MCF 10A (cell line): ENCODE data around the gene C12orf75. TPM values are rescaled to one million over a fixed set of nuclear protein-coding genes. Genes with fewer than 3 reads are reported as not detected.
A peak's percentile ranks its signal among the peaks of the same experiment; 100 is the strongest.
"Not testable (repeated sequence)": the region's sequence is repeated elsewhere in the genome, so short reads cannot be mapped to it uniquely, and the experiment has no call there.

Source experiments
- BruUV-seq: library from RNA; stranded (reverse); fragments of 400-500 nt; replicated peaks from 2 replicates; lab custom pipeline; 2021; lab: Mats Ljungman, UMichigan
- CTCF ChIA-PET: fragments of 300-600 bp; sonication (Branson Sonifier 250); formaldehyde crosslinking; extraction: SDS; loops from one replicate; lab custom pipeline; 2021; ENCODE audit warnings: antibody characterized with exemption, inconsistent platforms; lab: Yijun Ruan, JAX
- POLR2A ChIA-PET: fragments of 300-600, 350-650 bp; sonication (Branson Sonifier 250); formaldehyde crosslinking; extraction: SDS; loops from one replicate; lab custom pipeline; 2020; ENCODE audit warnings: antibody characterized with exemption, inconsistent platforms; lab: Yijun Ruan, JAX
- DNase-seq: peaks from one replicate; pipeline ENCODE4 v3.0.0-alpha.2; 2018; ENCODE audit not compliant: unreplicated experiment
- H3K27ac Mint-ChIP-seq: one replicate; pipeline ENCODE4 v1.8.0; 2022; ENCODE audit warnings: mild to moderate bottlenecking, low read depth, mixed read lengths; ENCODE audit not compliant: unreplicated experiment
- H3K27me3 Mint-ChIP-seq: one replicate; pipeline ENCODE4 v1.8.0; 2022; ENCODE audit warnings: mixed read lengths; ENCODE audit not compliant: insufficient read depth, unreplicated experiment
- H3K36me3 Mint-ChIP-seq: one replicate; pipeline ENCODE4 v1.8.0; 2022; ENCODE audit warnings: mild to moderate bottlenecking, moderate library complexity, mixed read lengths; ENCODE audit not compliant: insufficient read depth, unreplicated experiment
- H3K4me1 Mint-ChIP-seq: one replicate; pipeline ENCODE4 v1.8.0; 2022; ENCODE audit warnings: mixed read lengths; ENCODE audit not compliant: insufficient read depth, unreplicated experiment
- H3K4me3 Mint-ChIP-seq: one replicate; pipeline ENCODE4 v1.8.0; 2022; ENCODE audit warnings: mild to moderate bottlenecking, moderate library complexity, mixed read lengths; ENCODE audit not compliant: unreplicated experiment
- H3K9me3 Mint-ChIP-seq: one replicate; pipeline ENCODE4 v1.8.0; 2022; ENCODE audit warnings: mixed read lengths; ENCODE audit not compliant: unreplicated experiment
- CTCF ChIP-seq: fragments of 200-600 bp; IDR thresholded peaks from one replicate; pipeline ENCODE4 v1.8.0; 2022; ENCODE audit warnings: antibody characterized with exemption, mild to moderate bottlenecking; ENCODE audit not compliant: unreplicated experiment
- intact Hi-C: fragments of 100-400 bp; cut with micrococcal nuclease; formaldehyde crosslinking; loops from 2 replicates; pipeline ENCODE4 v1.14.1; 2022
- total RNA-seq: library from RNA; stranded (reverse); gene quantifications from 2 replicates; pipeline ENCODE4 v1.2.3, GENCODE V29; 2022

The C12orf75 gene
- total RNA-seq, 1 experiment from 2014 or later, result 53.6 TPM

- Mint-ChIP-seq H3K4me1 (peaks cover 35% of the 10 kb centered on the region), H3K4me3 (peak overlapping the region; percentile 71), H3K9me3 (no peaks in the 10 kb centered on the region), H3K27me3 (no peaks in the 10 kb centered on the region), H3K27ac (no peak overlapping the region), H3K36me3 (no peaks in the 10 kb centered on the region)
- no TSS peak for BruUV-seq
- intact Hi-C loops, result loop anchor here (5.0 kb wide), 1 partner anchor 224 kb away; the partner anchor contains the start of gene WASHC4
- no peak for TF ChIP-seq CTCF
- ChIA-PET POLR2A (interaction anchor here (0.6 to 5.2 kb wide), 14 partner anchors 13 to 901 kb away, joined by 3 to 51 read pairs (median 4); partner anchors contain the start of gene APPL2), CTCF (interaction anchor here (0.6 to 1.0 kb wide), 3 partner anchors 10 to 1021 kb away, joined by 3 to 4 read pairs (median 3); partner anchors contain the start of gene NUAK1)
- peak; percentile 30 for DNase-seq
These were observed 677 bp downstream of the C12orf75 start for GRCh38 chr12:105330931-105331804.

- TF ChIP-seq CTCF, result no peak
- TSS peak; percentile 29 for BruUV-seq
These were observed 1.3 kb downstream of the C12orf75 start for GRCh38 chr12:105331805-105332251.

GRCh38 chr12:105332286-105332685, 1.8 kb downstream of the C12orf75 start:
- H3K9me3 Mint-ChIP-seq, H3K27me3 Mint-ChIP-seq, BruUV-seq, H3K27ac Mint-ChIP-seq, H3K36me3 Mint-ChIP-seq: not testable (repeated sequence)
- peak overlapping the region; percentile 71 for H3K4me3 Mint-ChIP-seq
- peak; percentile 74 for DNase-seq
- H3K4me1 Mint-ChIP-seq, result peaks cover 39% of the 10 kb centered on the region
- ChIA-PET POLR2A (interaction anchor here (0.6 to 5.2 kb wide), 10 partner anchors 12 to 224 kb away, joined by 3 to 51 read pairs (median 4); partner anchors contain the start of genes APPL2 and WASHC4), CTCF (interaction anchor here (0.6 to 1.3 kb wide), 6 partner anchors 9 to 1090 kb away, joined by 3 to 7 read pairs (median 3); no protein-coding TSS in a partner anchor)
- intact Hi-C loops, result loop anchor here (2.0 to 5.0 kb wide), 2 partner anchors 95 to 225 kb away; partner anchors contain the start of genes APPL2 and WASHC4

More at GRCh38 chr12:105331805-105332251, 1.3 kb downstream of the C12orf75 start:
- intact Hi-C loops, result loop anchor here (2.0 to 5.0 kb wide), 2 partner anchors 95 to 225 kb away; partner anchors contain the start of genes APPL2 and WASHC4
- no peaks in the 10 kb centered on the region for H3K27me3 Mint-ChIP-seq
- DNase-seq, result peak; percentile 52
- POLR2A ChIA-PET, result interaction anchor here (0.6 to 5.2 kb wide), 16 partner anchors 13 to 901 kb away, joined by 3 to 51 read pairs (median 4); partner anchors contain the start of genes APPL2 and WASHC4
- peak overlapping the region; percentile 71 for H3K4me3 Mint-ChIP-seq
- H3K9me3 Mint-ChIP-seq, result no peaks in the 10 kb centered on the region
- H3K36me3 Mint-ChIP-seq, result no peaks in the 10 kb centered on the region
- CTCF ChIA-PET, result interaction anchor here (1.0 to 1.2 kb wide), 2 partner anchors 9 to 11 kb away, joined by 3 read pairs; no protein-coding TSS in a partner anchor
- no peak overlapping the region for H3K27ac Mint-ChIP-seq
- H3K4me1 Mint-ChIP-seq, result peaks cover 39% of the 10 kb centered on the region

GRCh38 chr12:105332925-105333324, 2.4 kb downstream of the C12orf75 start:
- H3K36me3 Mint-ChIP-seq, result no peaks in the 10 kb centered on the region
- peaks cover 39% of the 10 kb centered on the region for H3K4me1 Mint-ChIP-seq
- H3K27me3 Mint-ChIP-seq, result no peaks in the 10 kb centered on the region
- DNase-seq, result no peak
- no TSS peak for BruUV-seq
- no peaks in the 10 kb centered on the region for H3K9me3 Mint-ChIP-seq
- no peak overlapping the region for H3K27ac Mint-ChIP-seq
- ChIA-PET CTCF (interaction anchor here (0.6 to 1.3 kb wide), 6 partner anchors 9 to 1090 kb away, joined by 3 to 7 read pairs (median 3); no protein-coding TSS in a partner anchor), POLR2A (interaction anchor here (0.6 to 5.2 kb wide), 8 partner anchors 8 to 225 kb away, joined by 3 to 51 read pairs (median 4); partner anchors contain the start of genes APPL2 and WASHC4)
- TF ChIP-seq CTCF, result no peak
- intact Hi-C loops, result loop anchor here (2.0 to 5.0 kb wide), 2 partner anchors 96 to 226 kb away; partner anchors contain the start of genes APPL2 and WASHC4
- no peak overlapping the region for H3K4me3 Mint-ChIP-seq
